ENCODE data around the gene AMHR2. TPM values are rescaled to one million over a fixed set of nuclear protein-coding genes. Genes with fewer than 3 reads are reported as not detected.

Gene AMHR2
- total RNA-seq = 0.47 TPM

GRCh38 chr12:53423597-53423996 lies at the start of gene AMHR2:
AMHR2 (plus strand) TSS chr12:53423855; CDS start chr12:53423935, 80 bp downstream.

GRCh38 chr12:53380104-53380793 lies 43.4 kb upstream of the AMHR2 start, which contains the start of gene SP1:
SP1 (plus strand) TSS chr12:53380176; CDS start chr12:53380292, 116 bp downstream.

DNA sequence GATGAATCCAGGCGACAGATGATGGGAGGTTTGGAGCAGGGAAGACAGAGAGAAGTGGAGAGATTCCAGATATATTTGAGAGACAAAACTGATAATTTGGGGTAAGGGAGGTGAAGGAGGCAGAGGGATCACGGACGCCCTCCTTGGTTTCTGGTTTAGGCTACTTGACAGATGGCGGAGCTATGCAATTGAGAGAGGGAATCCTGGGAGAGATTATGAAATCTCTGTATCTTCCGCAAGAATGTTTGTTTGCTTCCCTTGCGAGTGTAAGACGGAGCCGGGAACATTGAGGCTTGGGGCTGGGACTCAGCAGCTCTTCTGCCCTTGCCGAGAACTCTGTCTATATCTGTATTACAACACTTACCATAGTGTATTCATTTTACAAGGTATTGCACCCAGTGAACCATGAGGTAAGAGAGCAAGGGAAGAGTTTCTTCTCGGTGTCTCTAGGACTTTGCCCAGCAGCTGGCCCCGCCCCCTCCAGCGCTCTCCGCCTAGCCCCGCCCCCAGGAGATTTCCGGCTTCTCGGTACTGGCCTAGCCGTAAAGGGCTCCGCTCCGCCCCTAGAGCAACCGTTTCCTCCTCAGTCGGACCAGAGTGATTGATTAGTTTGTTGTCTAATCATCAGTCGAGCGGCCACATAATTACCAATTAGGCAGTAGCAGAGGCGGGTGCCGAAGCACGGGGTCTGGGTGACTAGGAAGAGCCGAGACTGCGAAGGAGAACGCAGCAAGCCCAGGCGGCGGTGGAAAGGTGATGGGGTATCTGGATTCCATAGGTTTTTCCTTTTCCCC lies 17.6 kb downstream of the AMHR2 start, which contains the start of gene PRR13:
Gene PRR13, plus strand, starts transcription at position 695 of the 794 bp plus-strand sequence. CDS start 981 bp downstream, outside the sequence.

DNA sequence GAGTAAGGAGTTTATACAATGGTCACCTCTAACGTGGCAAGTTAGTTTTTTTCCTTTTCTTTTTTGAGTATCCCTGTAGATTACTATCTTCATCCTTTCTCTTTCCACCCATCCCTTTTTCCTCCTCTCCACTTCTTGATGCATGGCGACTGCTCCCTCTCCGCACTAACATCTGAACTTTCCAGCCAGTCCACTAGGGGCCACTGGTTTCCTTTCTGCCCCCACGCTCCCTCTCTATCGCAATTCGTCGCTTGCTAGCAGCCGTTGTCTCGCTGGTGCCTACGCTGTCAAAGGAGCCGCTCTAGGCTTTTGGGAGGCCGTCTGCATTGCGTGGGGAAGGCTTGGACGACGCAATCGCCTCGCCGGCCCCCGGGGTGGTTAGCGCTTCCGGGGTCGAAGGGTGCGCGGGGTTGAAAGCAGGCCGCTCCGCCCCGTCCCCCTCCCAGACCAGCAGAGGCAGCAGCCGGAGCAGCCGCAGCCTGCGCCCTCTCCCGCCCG lies 28.1 kb downstream of the AMHR2 start, which contains the start of gene PCBP2:
Gene PCBP2, plus strand, starts transcription at position 442 of the 498 bp plus-strand sequence. CDS start 2,699 bp downstream, outside the sequence.

Other genes with a start within 250 kb of the AMHR2 start
- gene ZNF740, start 243.1 kb upstream of the AMHR2 start, total RNA-seq = 27.2 TPM
- 74.5 TPM for gene CSAD, start 242.9 kb upstream of the AMHR2 start, total RNA-seq
- 3.7 TPM for gene ITGB7, start 216.6 kb upstream of the AMHR2 start, total RNA-seq
- 38.4 TPM for gene RARG, start 191.6 kb upstream of the AMHR2 start, total RNA-seq
- gene ESPL1, start 155.6 kb upstream of the AMHR2 start, total RNA-seq = 9.9 TPM
- gene PFDN5, start 128.3 kb upstream of the AMHR2 start, total RNA-seq = 462 TPM
- gene MYG1, start 124.2 kb upstream of the AMHR2 start, total RNA-seq = 36.9 TPM
- gene AAAS, start 102.2 kb upstream of the AMHR2 start, total RNA-seq = 57.4 TPM
- 0.23 TPM for gene SP7, start 87.5 kb upstream of the AMHR2 start, total RNA-seq
- 67.6 TPM for gene SP1, start 43.7 kb upstream of the AMHR2 start, total RNA-seq
- gene PRR13, start 17.9 kb downstream of the AMHR2 start, total RNA-seq = 44.8 TPM
- 505 TPM for gene PCBP2, start 28.2 kb downstream of the AMHR2 start, total RNA-seq
- gene MAP3K12, start 75.6 kb downstream of the AMHR2 start, total RNA-seq = 18.1 TPM
- 32.9 TPM for gene TARBP2, start 77.4 kb downstream of the AMHR2 start, total RNA-seq
- not detected for gene NPFF, start 83.6 kb downstream of the AMHR2 start, total RNA-seq
- gene ATF7, start 202.5 kb downstream of the AMHR2 start, total RNA-seq = 22.5 TPM